Effector CD4-positive, alpha-beta T cell (primary cell): ENCODE data around the gene ARHGAP32.

ENCODE experiments used
- DNase-seq: peaks from one replicate; pipeline ENCODE4 v3.0.0-alpha.2; 2020

Gene ARHGAP32

DNA sequence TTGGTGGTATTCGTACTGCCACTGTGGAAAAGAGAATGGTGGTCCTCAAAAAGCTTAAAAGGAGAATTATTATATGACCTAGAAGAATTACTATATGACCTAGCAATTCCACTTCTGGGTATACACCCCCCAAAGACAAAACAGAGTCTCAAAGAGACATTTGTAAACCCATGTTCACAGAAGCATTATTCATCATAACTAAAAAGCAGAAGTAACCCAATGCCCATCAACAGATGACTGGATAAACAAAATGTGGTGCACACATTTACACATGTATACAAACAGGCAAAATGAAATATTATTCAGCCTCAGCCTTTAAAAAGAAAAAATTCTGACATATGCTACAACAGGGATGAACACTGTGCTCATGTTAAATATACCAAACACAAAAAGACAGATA is 89.4 kb downstream of the ARHGAP32 start:
- DNase-seq = no peak

DNA sequence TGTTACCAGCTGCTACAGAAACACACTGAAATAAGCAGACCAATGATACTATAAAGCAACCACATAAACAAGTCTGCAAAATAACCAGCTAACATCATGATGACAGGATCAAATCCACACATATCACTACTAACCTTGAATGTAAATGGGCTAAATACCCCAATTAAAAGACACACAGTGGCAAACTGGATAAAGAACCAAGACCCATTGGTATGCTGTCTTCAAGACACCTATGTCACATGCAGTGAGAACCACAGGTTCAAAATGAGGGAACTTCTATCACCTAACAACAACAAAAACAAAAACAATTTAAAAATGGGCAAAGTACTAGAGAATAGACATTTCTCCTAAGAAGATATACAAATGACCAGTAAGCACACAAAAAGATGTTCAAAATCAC is 89.9 kb downstream of the ARHGAP32 start:
- DNase-seq = no peak

GRCh38 chr11:129093283-129093682 is 98.8 kb downstream of the ARHGAP32 start:
- DNase-seq = no peak

DNA sequence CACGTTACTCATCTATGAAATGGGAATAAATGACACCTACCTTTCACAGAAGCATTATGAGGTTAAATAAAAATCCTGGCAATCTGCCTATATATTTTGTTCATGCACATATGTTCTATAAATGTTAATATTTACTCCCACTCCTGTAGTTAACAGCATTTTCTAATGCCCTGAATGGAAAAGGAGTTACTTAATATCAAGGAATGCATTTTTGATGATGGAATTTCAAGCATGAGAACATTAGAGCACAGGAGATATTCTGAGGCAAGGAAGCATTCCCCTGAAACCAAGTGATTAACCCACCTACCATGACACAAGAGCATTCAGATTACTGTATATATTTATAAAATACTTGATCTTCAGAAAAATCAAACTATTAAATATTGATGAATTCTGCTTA is 102.1 kb downstream of the ARHGAP32 start:
- DNase-seq = no peak

DNA sequence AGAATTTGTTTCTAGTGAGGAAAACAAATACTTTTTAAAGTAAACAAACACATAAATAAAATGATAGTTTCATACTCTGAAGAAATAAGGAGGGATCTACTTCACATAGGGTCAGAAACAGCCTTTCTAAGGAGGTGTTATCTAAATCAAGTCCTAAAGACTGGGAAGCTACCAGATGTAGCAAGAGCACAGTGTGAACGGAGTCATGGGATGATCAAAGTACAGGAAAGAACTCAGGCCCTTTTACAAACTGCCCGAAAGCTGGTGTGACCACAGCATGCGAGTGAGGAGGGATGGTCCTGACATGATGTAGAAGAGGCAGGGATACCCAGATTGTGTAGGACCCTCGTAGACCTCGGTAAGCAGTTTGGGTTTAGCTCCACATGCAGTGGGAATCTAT is 102.8 kb downstream of the ARHGAP32 start:
- DNase-seq = no peak

DNA sequence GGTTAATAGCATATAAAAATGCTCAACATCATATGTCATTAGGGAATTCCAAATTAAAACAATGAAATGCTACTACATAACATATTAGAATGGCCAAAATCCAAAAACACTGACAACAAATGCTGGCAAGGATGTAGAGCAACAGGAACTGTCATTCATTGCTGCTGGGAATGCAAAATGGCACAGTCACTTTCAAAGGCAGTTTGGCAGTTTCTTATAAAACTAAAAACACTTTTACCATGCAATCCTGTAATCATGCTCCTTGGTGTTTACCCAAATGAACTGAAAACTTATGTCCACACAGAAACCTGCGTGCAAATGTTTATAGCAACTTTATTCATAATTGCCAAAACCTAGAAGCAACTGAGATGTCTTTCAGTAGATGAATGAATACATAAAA is 105.1 kb downstream of the ARHGAP32 start:
- no peak for DNase-seq

GRCh38 chr11:129077191-129077590 is 114.9 kb downstream of the ARHGAP32 start:
- no peak for DNase-seq

- DNase-seq = no peak
Measured at GRCh38 chr11:129075757-129076156, 116.4 kb downstream of the ARHGAP32 start.

DNA sequence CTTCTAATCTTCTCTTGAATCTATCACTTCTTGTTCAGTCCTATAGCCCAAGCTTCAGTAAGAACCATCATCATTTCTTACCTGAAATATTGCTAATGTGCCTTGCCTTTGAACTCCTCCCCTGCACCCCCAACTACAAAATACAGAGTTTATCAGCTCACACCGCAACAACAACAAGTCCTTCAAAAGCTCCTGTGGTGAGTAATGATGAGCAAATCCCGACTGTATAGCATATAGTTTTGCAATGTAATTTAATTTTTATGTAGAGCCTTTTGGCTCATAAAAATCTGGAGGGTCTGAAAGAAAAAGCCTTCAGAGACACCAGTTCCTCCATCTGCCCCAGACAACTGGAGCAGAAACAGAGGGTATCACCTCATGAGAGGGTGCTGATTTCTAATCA is 124.7 kb downstream of the ARHGAP32 start:
- no peak for DNase-seq

DNA sequence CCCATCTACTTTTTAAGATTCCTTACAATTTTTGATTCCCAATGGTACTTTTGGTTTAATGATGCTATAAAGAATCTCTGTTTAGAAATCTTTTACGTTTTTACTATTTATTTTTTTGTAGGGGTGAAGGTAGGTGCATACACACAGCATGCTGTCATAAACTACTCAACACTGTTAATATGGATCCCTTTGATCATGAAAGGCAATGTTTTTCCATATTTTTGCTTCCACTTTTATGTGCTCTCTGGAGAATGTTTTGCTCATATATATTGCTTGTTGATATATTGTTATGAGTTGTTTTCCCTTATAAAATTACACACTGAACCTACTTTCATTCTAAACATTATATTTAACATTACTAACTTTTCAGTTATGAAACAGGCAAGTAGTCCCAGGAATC is 125.9 kb downstream of the ARHGAP32 start:
- DNase-seq = no peak

- no peak for DNase-seq
Measured at GRCh38 chr11:129063118-129063517, 129.0 kb downstream of the ARHGAP32 start.

GRCh38 chr11:129061492-129062230 is 130.5 kb downstream of the ARHGAP32 start:
- DNase-seq = no peak

DNA sequence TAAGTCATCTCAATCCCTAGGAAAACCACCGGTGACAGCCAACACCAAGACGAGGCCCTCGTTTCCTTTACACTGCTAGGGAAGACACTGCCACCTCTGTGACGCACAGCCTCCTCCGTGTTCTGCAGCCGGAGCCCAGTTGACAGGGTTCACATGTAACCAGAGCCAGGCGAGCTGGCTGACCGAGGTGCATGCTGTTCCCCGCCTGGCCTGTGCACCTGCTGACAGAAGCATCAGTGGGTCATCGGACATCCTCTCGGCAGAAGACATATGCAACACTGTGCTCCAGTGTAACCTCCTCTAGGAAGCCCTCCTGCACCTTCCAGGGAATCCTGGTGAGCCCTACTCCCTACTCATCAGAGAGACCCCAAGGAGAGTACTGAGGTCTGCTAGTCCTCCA is 135.2 kb downstream of the ARHGAP32 start:
- DNase-seq = no peak

DNA sequence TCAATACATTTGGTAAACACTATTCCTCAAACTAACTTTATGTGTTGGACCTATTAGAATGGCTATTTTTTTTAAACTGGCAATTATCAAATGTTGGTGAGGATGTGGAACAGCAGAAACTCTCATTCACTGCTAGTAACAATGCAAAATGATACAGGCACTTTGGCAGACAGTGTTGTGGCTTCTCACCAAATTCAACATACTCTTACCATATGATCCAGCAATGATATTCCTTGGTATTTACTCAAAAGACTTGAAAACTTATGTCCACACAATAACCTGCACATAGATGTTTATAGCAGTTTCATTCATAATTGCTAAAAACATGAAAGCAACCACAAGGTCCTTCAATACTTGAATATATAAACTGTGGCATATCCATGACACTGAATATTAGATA is 136.9 kb downstream of the ARHGAP32 start:
- no peak for DNase-seq

DNA sequence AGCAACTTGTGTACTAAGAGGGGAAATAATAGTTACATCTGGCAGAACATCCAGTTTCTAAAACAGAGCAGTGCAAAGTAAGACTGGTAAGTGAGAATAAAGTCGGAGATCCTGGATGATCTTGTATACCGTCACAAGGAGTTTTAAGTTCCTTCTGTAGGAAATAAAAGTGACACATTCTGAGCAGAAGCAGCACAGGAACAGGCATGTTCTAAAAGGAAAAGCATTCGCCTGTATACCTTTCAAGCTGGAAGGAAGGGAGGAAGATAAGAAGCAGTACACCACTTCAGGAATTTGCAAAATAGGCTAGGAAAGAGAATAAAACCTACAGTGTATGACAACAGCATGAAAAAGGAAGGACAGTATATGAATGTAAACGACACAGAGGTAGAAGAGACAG is 143.2 kb downstream of the ARHGAP32 start:
- no peak for DNase-seq

- no peak for DNase-seq
Measured at GRCh38 chr11:129045150-129045549, 147.0 kb downstream of the ARHGAP32 start.

DNA sequence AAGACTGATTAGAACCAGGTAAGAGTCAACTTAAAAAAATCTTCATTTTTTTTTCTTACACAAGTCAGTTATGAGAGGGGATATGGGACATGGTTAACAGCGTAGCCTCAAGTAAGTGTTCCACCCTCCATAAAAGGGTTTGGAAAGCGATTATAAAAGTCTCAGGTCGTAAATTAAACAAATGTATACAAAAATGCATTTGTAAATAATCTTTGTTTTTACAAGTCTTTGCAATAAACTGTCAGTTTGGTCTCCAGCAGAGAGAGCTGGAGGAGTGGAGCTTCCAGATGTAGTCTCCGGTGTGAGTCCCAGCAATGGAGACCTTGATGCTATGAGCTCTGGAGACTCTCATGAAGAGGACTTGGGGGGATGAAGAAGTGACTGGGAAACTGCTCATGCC is 149.6 kb downstream of the ARHGAP32 start:
- DNase-seq = no peak

GRCh38 chr11:129041611-129042018 is 150.5 kb downstream of the ARHGAP32 start:
- no peak for DNase-seq

DNA sequence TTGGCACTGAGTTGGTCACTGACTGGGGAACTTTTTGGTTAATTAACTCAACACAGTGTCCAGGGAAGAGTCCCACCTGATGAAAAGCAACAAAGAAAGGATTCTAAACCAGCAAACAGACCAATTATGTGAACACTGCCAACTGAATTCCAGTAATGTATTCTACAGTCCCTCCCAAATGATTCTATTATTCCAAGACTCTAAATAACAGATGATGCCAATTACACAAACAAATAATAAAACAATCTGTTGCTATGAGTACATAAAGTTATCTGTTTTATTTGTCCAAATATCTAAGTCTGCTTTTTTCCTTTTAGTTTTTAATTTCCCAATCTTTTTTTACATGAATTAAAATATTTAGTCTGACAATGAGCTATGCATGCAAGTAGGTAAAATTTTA is 151.2 kb downstream of the ARHGAP32 start:
- no peak for DNase-seq

DNA sequence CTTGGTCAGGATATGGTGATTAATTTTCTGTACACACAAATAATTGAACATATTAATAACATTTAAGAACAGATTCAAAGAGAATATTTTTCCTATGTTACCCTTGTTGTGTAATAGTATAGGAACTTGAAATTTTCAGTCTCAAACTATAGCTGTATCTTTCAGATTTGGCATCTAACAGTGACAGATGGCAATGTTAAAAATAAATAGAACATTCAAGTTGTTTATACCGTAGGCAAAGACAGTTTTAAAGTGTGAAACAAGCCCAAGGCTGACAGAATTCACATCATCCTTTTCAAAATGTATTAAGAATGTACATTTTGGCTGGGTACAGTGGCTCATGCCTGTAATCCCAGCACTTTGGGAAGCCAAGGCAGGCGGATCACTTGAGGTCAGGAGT is 156.9 kb downstream of the ARHGAP32 start:
- no peak for DNase-seq

DNA sequence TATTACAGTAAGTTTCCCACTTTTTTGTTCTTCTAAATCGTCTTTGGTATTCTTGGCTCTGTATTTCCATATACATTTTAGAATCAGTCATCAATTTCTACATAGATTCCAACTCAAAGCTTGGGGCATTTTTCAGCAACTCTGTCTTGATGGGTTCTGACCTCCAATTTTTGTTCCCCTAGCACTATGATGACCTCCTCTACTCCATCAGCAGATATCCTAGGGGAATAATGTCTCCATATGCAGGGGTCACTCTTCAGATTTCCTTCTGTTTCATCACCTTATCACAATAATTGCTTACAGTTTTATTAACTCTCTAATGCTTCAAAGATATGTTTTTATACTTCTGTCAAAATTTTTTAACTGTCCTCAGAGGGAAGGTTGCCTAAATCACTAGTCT is 158.1 kb downstream of the ARHGAP32 start:
- DNase-seq = no peak

- no peak for DNase-seq
Measured at GRCh38 chr11:129023968-129024676, 168.0 kb downstream of the ARHGAP32 start.

DNA sequence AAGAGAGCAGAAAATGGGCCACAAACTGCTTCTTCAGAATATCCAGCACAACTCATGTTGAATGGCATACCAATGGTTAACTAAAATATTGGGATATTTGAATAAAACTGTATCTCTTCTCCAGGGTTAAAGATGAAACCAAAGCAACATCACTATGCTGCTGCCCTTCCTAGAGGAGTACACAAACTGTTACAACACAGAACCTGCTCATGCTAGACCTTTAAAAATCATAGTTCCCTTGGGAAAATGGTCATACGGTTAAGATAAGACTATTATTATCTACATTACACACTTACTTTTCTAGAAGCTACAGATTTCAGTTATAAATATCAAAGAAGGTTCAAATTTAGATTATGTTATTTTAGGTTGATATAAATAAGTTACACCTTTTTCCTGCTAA is 170.8 kb downstream of the ARHGAP32 start:
- DNase-seq = no peak

DNA sequence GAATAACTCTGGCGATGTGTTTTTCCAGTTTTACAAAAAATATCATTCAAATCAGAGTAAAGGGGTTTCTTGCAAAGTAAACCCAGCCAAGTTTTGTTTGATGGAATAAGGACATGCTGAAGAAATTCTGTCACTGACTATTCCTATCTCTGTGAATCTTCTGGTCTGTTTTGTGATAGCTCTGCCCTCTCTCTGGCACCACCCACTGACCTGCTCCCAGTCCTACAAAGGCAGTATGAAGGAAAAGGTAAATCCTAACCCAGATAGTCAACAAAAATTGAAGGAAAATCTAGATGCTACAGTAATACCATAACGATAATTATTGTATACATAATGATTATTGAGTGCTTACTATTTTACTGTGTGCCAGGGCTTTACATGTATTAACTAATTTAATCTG is 173.1 kb downstream of the ARHGAP32 start:
- no peak for DNase-seq

- DNase-seq = no peak
Measured at GRCh38 chr11:129018126-129018525, 174.0 kb downstream of the ARHGAP32 start.
